ENCODE data around the gene GNA15.

GNA15 gene

DNA sequence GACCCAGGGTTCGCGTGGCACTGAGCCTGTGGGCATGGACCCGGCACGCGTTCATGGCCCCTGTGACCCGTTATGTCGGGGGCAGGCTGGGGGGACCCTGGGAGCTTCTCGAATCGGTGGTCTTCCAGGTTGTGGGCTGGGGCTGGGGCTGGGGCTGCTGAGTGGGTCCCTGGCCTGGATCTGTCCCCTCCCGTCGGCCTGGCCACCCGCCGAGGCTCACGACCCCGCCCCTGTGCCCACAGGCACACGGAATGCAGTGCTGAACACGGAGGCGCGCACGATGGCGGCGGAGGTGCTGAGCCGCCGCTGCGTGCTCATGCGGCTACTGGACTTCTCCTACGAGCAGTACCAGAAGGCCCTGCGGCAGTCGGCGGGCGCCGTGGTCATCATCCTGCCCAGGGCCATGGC, 56.4 kb downstream of the GNA15 start:
- in situ Hi-C loops (cut with HindIII; ENCODE audit: low sequenced_read_pairs) = no loop called here
- no peak overlapping the region for H3K4me3 ChIP-seq (ENCODE audit: low read depth, low read length)
- no peak for DNase-seq (ENCODE audit: low read depth)
- TF ChIP-seq, protein P1, sequence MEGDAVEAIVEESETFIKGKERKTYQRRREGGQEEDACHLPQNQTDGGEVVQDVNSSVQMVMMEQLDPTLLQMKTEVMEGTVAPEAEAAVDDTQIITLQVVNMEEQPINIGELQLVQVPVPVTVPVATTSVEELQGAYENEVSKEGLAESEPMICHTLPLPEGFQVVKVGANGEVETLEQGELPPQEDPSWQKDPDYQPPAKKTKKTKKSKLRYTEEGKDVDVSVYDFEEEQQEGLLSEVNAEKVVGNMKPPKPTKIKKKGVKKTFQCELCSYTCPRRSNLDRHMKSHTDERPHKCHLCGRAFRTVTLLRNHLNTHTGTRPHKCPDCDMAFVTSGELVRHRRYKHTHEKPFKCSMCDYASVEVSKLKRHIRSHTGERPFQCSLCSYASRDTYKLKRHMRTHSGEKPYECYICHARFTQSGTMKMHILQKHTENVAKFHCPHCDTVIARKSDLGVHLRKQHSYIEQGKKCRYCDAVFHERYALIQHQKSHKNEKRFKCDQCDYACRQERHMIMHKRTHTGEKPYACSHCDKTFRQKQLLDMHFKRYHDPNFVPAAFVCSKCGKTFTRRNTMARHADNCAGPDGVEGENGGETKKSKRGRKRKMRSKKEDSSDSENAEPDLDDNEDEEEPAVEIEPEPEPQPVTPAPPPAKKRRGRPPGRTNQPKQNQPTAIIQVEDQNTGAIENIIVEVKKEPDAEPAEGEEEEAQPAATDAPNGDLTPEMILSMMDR (IDR thresholded peaks at IDR 0.05; ENCODE audit: low read depth, low read length, missing control alignments) = no peak

DNA sequence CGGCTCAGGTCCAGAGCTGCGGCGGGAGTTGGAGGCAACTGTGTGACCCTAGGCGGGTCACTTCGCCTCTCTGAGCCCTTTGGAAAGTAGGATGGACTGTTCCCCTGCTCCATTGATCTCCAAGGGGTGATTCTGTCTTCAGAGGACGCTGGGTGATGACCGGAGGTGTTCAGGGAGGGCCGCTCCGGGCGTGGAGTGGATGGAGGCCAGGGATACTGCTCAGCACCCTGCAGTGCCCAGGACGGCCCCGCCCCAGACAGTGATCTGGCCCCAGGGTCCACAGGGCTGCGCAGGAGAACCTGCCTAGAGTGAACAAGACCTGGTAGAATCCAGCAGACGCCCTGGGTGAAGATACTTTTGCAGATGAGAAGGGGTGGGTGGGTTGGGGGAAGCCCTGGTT, 56.9 kb downstream of the GNA15 start:
- in situ Hi-C loops (cut with HindIII; ENCODE audit: low sequenced_read_pairs) = no loop called here
- H3K4me3 ChIP-seq (ENCODE audit: low read depth, low read length) = no peak overlapping the region
- DNase-seq (ENCODE audit: low read depth) = no peak
- TF ChIP-seq, protein P1 (IDR thresholded peaks at IDR 0.05; ENCODE audit: low read depth, low read length, missing control alignments) = no peak

DNA sequence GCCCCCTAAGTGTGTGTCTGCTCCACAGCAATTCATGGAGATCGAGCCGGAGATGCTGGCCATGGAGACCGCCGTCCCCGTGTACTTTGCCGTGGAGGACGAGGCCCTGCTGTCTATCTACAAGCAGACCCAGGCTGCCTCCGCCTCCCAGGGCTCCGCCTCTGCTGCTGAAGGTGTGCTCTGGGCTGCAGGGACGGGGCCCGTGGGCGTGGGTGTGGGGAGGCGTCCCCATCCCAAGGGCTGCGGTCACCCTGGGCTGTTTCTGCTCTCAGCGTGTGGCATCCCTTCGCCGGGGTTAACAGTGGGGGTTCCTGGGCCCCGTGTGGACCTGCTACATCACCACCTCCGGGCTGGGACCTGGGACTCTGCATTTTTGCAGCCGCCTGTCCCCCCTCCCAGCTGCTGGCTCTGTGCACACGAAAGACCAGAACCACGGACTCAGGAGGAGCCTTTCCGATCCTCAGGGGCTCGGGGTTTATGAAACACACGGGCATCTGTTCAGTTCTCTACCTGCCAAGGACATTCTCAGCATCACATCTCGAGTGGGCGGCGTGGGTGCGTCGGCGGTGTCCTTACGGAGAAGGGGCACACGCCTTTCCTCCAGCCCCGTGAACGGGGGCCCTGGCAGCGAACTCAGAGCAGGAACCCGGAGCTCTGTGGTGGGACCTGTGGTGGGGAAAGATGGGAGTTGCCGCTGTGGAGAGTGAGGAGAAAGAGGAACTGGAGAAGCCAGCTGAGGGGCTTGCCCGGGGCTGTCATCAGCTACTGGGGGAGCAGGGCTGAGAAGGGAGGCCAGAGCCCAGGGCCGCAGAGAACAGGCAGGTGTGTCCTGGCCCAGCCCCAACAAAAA, 57.6 kb downstream of the GNA15 start:
- TF ChIP-seq, protein P1 (IDR thresholded peaks at IDR 0.05; ENCODE audit: low read depth, low read length, missing control alignments) = no peak
- H3K4me3 ChIP-seq (ENCODE audit: low read depth, low read length) = no peak overlapping the region
- in situ Hi-C loops (cut with HindIII; ENCODE audit: low sequenced_read_pairs) = no loop called here
- DNase-seq (ENCODE audit: low read depth) = no peak

DNA sequence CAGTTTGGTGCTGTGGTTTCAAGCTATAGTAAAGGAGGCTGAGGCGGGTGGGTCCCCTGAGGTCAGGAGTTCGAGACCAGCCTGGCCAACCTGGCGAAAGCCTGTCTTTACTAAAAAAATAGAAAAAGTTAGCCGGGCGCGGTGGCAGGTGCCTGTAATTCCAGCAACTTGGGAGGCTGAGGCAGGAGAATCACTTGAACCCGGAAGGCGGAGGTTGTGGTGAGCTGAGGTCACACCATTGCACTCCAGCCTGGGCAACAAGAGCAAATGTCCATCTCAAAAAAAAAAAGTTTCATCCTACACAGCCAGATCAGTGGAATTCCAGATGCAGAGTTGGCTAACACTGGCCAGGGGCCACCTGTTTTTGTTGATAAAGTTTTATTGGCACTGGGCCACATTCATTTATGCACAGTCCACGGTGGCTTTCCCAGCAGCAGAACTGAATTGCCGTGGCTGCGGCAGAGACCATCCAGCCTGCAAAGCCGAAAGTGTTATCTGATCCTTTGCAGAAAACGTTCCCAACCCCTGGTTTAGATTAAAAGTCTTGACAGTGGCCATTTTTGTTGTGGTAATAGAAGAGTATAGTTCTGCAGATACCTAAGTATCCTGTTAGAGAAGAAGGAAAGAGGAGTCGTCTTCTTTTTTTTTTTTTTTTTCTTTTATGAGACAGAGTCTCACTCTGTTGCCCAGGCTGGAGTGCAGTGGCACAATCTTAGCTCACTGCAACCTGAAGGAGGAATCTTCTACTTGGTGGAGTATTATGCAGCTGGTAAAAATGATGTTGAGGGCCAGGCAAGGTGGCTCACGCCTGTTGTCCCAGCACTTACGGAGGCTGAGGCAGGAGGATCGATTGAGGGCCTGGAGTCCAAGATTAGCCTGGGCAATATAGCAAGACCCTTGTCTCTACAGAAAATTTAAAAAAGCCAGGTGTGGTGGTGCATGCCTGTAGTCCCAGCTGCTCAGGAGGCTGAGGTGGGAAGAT, 58.6 kb downstream of the GNA15 start:
- DNase-seq (ENCODE audit: low read depth) = no peak
- in situ Hi-C loops (cut with HindIII; ENCODE audit: low sequenced_read_pairs) = no loop called here
- H3K4me3 ChIP-seq (ENCODE audit: low read depth, low read length) = no peak overlapping the region
- TF ChIP-seq, protein P1 (IDR thresholded peaks at IDR 0.05; ENCODE audit: low read depth, low read length, missing control alignments) = no peak

DNA sequence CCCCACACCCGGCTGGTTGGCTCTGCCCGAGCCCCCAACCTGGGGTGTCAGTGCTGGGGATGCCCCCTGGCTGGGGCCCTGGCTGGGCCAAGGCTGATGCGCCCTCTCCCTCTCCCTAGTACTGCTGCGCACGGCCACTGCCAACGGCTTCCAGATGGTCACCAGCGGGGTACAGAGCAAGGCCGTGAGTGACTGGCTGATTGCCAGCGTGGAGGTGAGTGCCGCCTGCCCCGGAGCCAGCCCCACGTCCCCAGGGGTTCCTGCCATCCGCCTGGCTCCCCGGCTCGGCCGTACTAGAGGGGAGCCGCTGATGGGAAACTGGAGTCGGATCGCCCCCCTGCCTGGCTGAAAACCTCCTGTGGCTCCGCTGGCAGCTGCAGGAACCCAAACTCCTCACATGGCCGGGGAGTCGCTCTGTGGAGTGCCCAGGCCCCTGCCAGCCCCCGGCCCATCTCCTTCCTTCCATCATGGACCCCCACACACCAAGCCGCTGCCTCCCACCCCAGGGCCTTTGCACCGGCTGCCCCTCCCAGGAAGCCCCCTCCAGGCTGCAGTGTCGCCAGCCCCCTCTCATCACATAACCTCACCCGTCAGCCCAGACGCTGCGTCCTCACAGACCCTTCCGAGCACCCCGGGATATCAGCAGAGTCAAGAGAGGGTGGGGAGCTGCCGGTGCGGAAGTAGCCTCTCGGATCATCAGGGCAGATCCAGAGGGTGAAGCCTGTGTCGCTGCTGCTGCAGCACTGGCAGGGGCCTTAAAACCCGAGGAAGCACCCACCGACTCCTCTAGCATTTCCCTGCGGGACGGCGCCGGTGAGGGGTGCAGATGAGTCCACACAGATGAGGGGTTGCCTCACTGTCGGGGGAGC, 60.5 kb downstream of the GNA15 start:
- no peak for DNase-seq (ENCODE audit: low read depth)
- TF ChIP-seq, protein P1 (IDR thresholded peaks at IDR 0.05; ENCODE audit: low read depth, low read length, missing control alignments) = no peak
- in situ Hi-C loops (cut with HindIII; ENCODE audit: low sequenced_read_pairs) = no loop called here
- H3K4me3 ChIP-seq (ENCODE audit: low read depth, low read length) = no peak overlapping the region

DNA sequence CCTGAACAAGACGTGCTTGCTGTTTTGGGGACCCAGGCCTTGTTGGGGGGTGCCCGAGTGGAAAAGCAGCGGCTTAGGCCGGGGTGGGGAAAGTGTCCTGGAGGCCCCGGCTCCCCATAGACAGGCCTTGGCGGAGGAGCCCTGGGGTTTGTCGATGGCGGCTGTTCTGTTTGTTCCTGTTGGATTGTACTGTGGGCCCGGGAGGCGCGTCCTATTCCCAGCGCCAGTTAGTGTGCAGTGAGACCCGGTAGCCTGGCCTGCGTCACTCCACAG, 61.0 kb downstream of the GNA15 start:
- TF ChIP-seq, protein P1 (IDR thresholded peaks at IDR 0.05; ENCODE audit: low read depth, low read length, missing control alignments) = no peak
- no peak overlapping the region for H3K4me3 ChIP-seq (ENCODE audit: low read depth, low read length)
- in situ Hi-C loops (cut with HindIII; ENCODE audit: low sequenced_read_pairs) = no loop called here
- DNase-seq (ENCODE audit: low read depth) = no peak

Data from astrocyte of the cerebellum (primary cell).